SK-N-SH (cell line): Measurements from ENCODE around the gene RFLNA. TPM values are rescaled to one million over a fixed set of nuclear protein-coding genes. Genes with fewer than 3 reads are reported as not detected.

Experiments
- CTCF ChIA-PET: fragments of 300-600, 350-600 bp; formaldehyde crosslinking; extraction: SDS; loops from one replicate; lab custom pipeline; 2021; lab: Yijun Ruan, JAX
- POLR2A ChIA-PET: fragments of 350-600 bp; sonication (Branson Sonifier 250); formaldehyde crosslinking; extraction: SDS; loops from one replicate; lab custom pipeline; 2020; ENCODE audit warnings: antibody characterized with exemption, inconsistent platforms; lab: Yijun Ruan, JAX
- DNase-seq: peaks from one replicate; pipeline ENCODE4 v3.0.0; 2012
- H2AFZ ChIP-seq: fragments of 200-600 bp; sonication (generic); 2 replicates; pipeline ENCODE4 v1.8.1; 2016; ENCODE audit warnings: antibody characterized with exemption, mild to moderate bottlenecking, low read depth
- H3F3A ChIP-seq: fragments of 200-600 bp; sonication (generic); replicated peaks from 2 replicates; pipeline ENCODE3; 2016; ENCODE audit warnings: antibody characterized with exemption, mild to moderate bottlenecking; ENCODE audit not compliant: insufficient read depth
- H3K27ac ChIP-seq, 2 experiments: fragments of 200-500 bp in 1 of 2; fragments of 200-600 bp in 1 of 2; sonication (Bioruptor generic) in 1 of 2; sonication (generic), shearing (Covaris generic) in 1 of 2; 2 replicates each; pipeline versions ENCODE4 v1.5.1 to v1.6.1; 2014 to 2016; ENCODE audit warnings: low read depth in 2 of 2, inconsistent platforms in 1 of 2, low read length in 1 of 2, mild to moderate bottlenecking in 1 of 2, mixed read lengths in 1 of 2
- H3K27me3 ChIP-seq: fragments of 200-600 bp; sonication (generic), shearing (Covaris generic); 2 replicates; pipeline ENCODE4 v1.6.1; 2016; ENCODE audit warnings: mixed run types; ENCODE audit not compliant: insufficient read depth
- H3K36me3 ChIP-seq, 2 experiments: fragments of 200-500 bp in 1 of 2; fragments of 200-600 bp in 1 of 2; sonication (Bioruptor generic) in 1 of 2; sonication (generic) in 1 of 2; replicated peaks in 1 of 2; 2 replicates each; pipeline versions ENCODE3 to v1.5.1; 2014 to 2016; ENCODE audit warnings: low read length in 1 of 2, mild to moderate bottlenecking in 1 of 2; ENCODE audit not compliant: insufficient read depth in 2 of 2, control insufficient read depth in 1 of 2
- H3K4me1 ChIP-seq, 2 experiments: fragments of 200-500 bp in 1 of 2; fragments of 200-600 bp in 1 of 2; sonication (Bioruptor generic) in 1 of 2; sonication (generic), shearing (Covaris generic) in 1 of 2; 2 replicates each; pipeline versions ENCODE4 v1.5.1 to v1.6.1; 2014 to 2016; ENCODE audit warnings: low read depth in 1 of 2, low read length in 1 of 2, mixed run types in 1 of 2; ENCODE audit not compliant: insufficient read depth in 2 of 2, control insufficient read depth in 1 of 2
- H3K4me2 ChIP-seq: fragments of 200-600 bp; sonication (generic), shearing (Covaris generic); 2 replicates; pipeline ENCODE4 v1.6.1; 2017; ENCODE audit warnings: mixed run types
- H3K4me3 ChIP-seq, 2 experiments: fragments of 200-500 bp in 1 of 2; fragments of 200-600 bp in 1 of 2; sonication (Bioruptor generic) in 1 of 2; sonication (generic), shearing (Covaris generic) in 1 of 2; 2 replicates each; pipeline versions ENCODE4 v1.5.1 to v1.8.1; 2014 to 2016; ENCODE audit warnings: low read depth in 2 of 2, inconsistent platforms in 1 of 2, low read length in 1 of 2, mild to moderate bottlenecking in 1 of 2, mixed read lengths in 1 of 2, moderate library complexity in 1 of 2
- H3K79me2 ChIP-seq: fragments of 200-600 bp; sonication (generic); 2 replicates; pipeline ENCODE4 v1.8.1; 2017; ENCODE audit warnings: mild to moderate bottlenecking; ENCODE audit not compliant: insufficient read depth
- H3K9ac ChIP-seq: fragments of 200-600 bp; sonication (generic); 2 replicates; pipeline ENCODE4 v1.6.1; 2017; ENCODE audit warnings: mixed run types
- H3K9me2 ChIP-seq: fragments of 200-600 bp; sonication (generic); 2 replicates; pipeline ENCODE4 v1.6.1; 2017; ENCODE audit warnings: mixed run types
- H3K9me3 ChIP-seq: fragments of 200-600 bp; sonication (generic); 2 replicates; pipeline ENCODE4 v1.6.1; 2017; ENCODE audit warnings: mixed run types, mild to moderate bottlenecking, moderate library complexity
- H4K20me1 ChIP-seq: fragments of 200-600 bp; sonication (generic); 2 replicates; pipeline ENCODE4 v1.6.1; 2017; ENCODE audit warnings: mild to moderate bottlenecking, mixed run types; ENCODE audit not compliant: insufficient read depth
- EP300 ChIP-seq, 2 experiments: IDR thresholded peaks; 2 replicates each; pipeline versions ENCODE4 v1.4.0 to v1.6.1; 2012; ENCODE audit warnings: borderline replicate concordance in 1 of 2, low read depth in 1 of 2, low read length in 1 of 2
- EZH2phosphoT487 ChIP-seq: fragments of 200-600 bp; sonication (generic); IDR thresholded peaks from 2 replicates; pipeline ENCODE4 v1.6.1; 2017; ENCODE audit warnings: low read depth, mixed run types, mild to moderate bottlenecking, antibody characterized with exemption, moderate library complexity, borderline replicate concordance
- FOXM1 ChIP-seq: IDR thresholded peaks from 2 replicates; pipeline ENCODE4 v1.4.0; 2012; ENCODE audit warnings: low read depth, mild to moderate bottlenecking
- IRF3 ChIP-seq: fragments of 150-350 bp; IDR thresholded peaks from 2 replicates; pipeline ENCODE4 v1.6.1; 2016; ENCODE audit warnings: mild to moderate bottlenecking, low read depth, low read length
- MAX ChIP-seq: IDR thresholded peaks from 2 replicates; pipeline ENCODE4 v1.4.0; 2012; ENCODE audit warnings: low read depth
- MEF2A ChIP-seq: IDR thresholded peaks from 2 replicates; pipeline ENCODE4 v1.4.0; 2012; ENCODE audit warnings: low read depth, borderline replicate concordance
- NFIC ChIP-seq: IDR thresholded peaks from 2 replicates; pipeline ENCODE4 v1.4.0; 2012; ENCODE audit warnings: borderline replicate concordance
- NRF1 ChIP-seq: IDR thresholded peaks from 2 replicates; pipeline ENCODE4 v1.6.1; 2012; ENCODE audit warnings: low read depth, mild to moderate bottlenecking, low read length
- RAD21 ChIP-seq: IDR thresholded peaks from 2 replicates; pipeline ENCODE4 v1.6.1; 2012; ENCODE audit warnings: mild to moderate bottlenecking, low read length
- RCOR1 ChIP-seq: fragments of 150-350 bp; IDR thresholded peaks from 2 replicates; pipeline ENCODE4 v1.6.1; 2017; ENCODE audit warnings: antibody characterized with exemption, low read length
- REST ChIP-seq: IDR thresholded peaks from 2 replicates; pipeline ENCODE4 v1.6.1; 2012; ENCODE audit warnings: mild to moderate bottlenecking, low read depth, low read length, moderate library complexity
- RXRA ChIP-seq: IDR thresholded peaks from 2 replicates; pipeline ENCODE4 v1.4.0; 2012; ENCODE audit warnings: low read depth, mild to moderate bottlenecking, borderline replicate concordance
- TCF12 ChIP-seq: IDR thresholded peaks from 2 replicates; pipeline ENCODE4 v1.4.0; 2012
- USF2 ChIP-seq: fragments of 150-350 bp; IDR thresholded peaks from 2 replicates; pipeline ENCODE4 v1.6.1; 2017; ENCODE audit warnings: antibody characterized with exemption, low read length, low read depth, borderline replicate concordance
- WGBS: methylation state at CpG from one replicate; pipeline ENCODE4 v1.1.6; 2017; ENCODE audit warnings: low lambda C conversion rate; 5-methylcytosine and 5-hydroxymethylcytosine counted together
- polyA plus RNA-seq, 3 experiments: library from polyadenylated mRNA; depleted of rRNA; stranded (reverse); fragments of >200 nt; gene quantifications; 2 replicates each; pipeline ENCODE4 v1.2.3, GENCODE V29; 2012

RFLNA gene
- polyA plus RNA-seq, 1 of the 3 experiments (the other 2 are of a cell fraction) = 0.10 TPM

GRCh38 chr12:124321556-124322270 is 26.8 kb downstream of the RFLNA start:
- CTCF ChIA-PET = interaction anchor here (0.9 to 5.0 kb wide), 8 partner anchors 11 to 444 kb away, joined by 3 to 23 read pairs (median 4); no protein-coding TSS in a partner anchor
- DNase-seq = no peak
- no peak overlapping the region for H3K9ac ChIP-seq
- no peaks in the 10 kb centered on the region for H3K79me2 ChIP-seq
- H3K4me2 ChIP-seq = no peak overlapping the region
- no peak for TF ChIP-seq IRF3
- TF ChIP-seq EZH2phosphoT487 = no peak
- TF ChIP-seq NRF1 = no peak
- TF ChIP-seq MAX = no peak
- no peak for TF ChIP-seq USF2
- TF ChIP-seq RAD21 = no peak
- TF ChIP-seq TCF12 = no peak
- TF ChIP-seq, all 33 proteins: peak for 0
- WGBS = 95% methylated on average over 4 of the region's 7 CpGs
- no peaks in the 10 kb centered on the region for H3K27me3 ChIP-seq
- peaks cover 35% of the 10 kb centered on the region for H3F3A ChIP-seq
- POLR2A ChIA-PET = interaction anchor here (0.6 kb wide), 1 partner anchor 337 kb away, joined by 3 read pairs; no protein-coding TSS in a partner anchor
- H3K9me2 ChIP-seq = no peaks in the 10 kb centered on the region
- H3K36me3 ChIP-seq = peaks cover 31 to 33% of the 10 kb centered on the region in 2 experiments
- H3K4me1 ChIP-seq = no peaks in the 10 kb centered on the region
- no peak overlapping the region for H2AFZ ChIP-seq
- H4K20me1 ChIP-seq = 0 out of 2 replicates have a peak, but pooled peaks cover 10% of the 10 kb centered on the region
- no peak overlapping the region for H3K4me3 ChIP-seq
- no peaks in the 10 kb centered on the region for H3K9me3 ChIP-seq
- H3K27ac ChIP-seq = no peak overlapping the region; a peak in 1 of 4 replicates

- POLR2A ChIA-PET = interaction anchor here (0.6 kb wide), 1 partner anchor 338 kb away, joined by 3 read pairs; no protein-coding TSS in a partner anchor
- no peak overlapping the region for H3K4me3 ChIP-seq
- no peak for DNase-seq
- no peak overlapping the region for H2AFZ ChIP-seq
- 0 out of 2 replicates have a peak, but pooled peaks cover 10% of the 10 kb centered on the region for H4K20me1 ChIP-seq
- H3K9me2 ChIP-seq = no peaks in the 10 kb centered on the region
- no peak overlapping the region for H3K9ac ChIP-seq
- peaks cover 36% of the 10 kb centered on the region for H3F3A ChIP-seq
- H3K27me3 ChIP-seq = no peaks in the 10 kb centered on the region
- no peak overlapping the region; a peak in 1 of 4 replicates for H3K27ac ChIP-seq
- H3K36me3 ChIP-seq = peaks cover 37% of the 10 kb centered on the region in 2 experiments
- no peaks in the 10 kb centered on the region for H3K4me1 ChIP-seq
- no peaks in the 10 kb centered on the region for H3K9me3 ChIP-seq
- H3K79me2 ChIP-seq = no peaks in the 10 kb centered on the region
- H3K4me2 ChIP-seq = no peak overlapping the region
- 81% methylated on average over 9 of the region's 10 CpGs for WGBS
- CTCF ChIA-PET = interaction anchor here (0.9 to 5.0 kb wide), 5 partner anchors 10 to 290 kb away, joined by 3 to 23 read pairs (median 3); no protein-coding TSS in a partner anchor
- no peak for TF ChIP-seq NFIC
- no peak for TF ChIP-seq EP300 (IDR thresholded peaks at IDR 0.05; ENCODE audit: borderline replicate concordance in 1 of 2, low read depth in 1 of 2, low read length in 1 of 2)
- TF ChIP-seq MAX = no peak
- no peak for TF ChIP-seq RCOR1
- TF ChIP-seq USF2 = no peak
- TF ChIP-seq EZH2phosphoT487 = no peak
- no peak for TF ChIP-seq FOXM1
- no peak for TF ChIP-seq RXRA
- TF ChIP-seq REST = no peak
- no peak for TF ChIP-seq MEF2A
- no peak for TF ChIP-seq IRF3
These were observed 27.5 kb downstream of the RFLNA start for GRCh38 chr12:124322271-124322998.
